Trophoblast cell (in vitro differentiated cells and primary cell): ENCODE results near the gene ZSCAN25.
A peak's percentile ranks its signal among the peaks of the same experiment; 100 is the strongest.
"Not testable (repeated sequence)": the region's sequence is repeated elsewhere in the genome, so short reads cannot be mapped to it uniquely, and the experiment has no call there.

Source experiments
- DNase-seq, 2 donors: peaks; one replicate each; pipeline ENCODE4 v3.0.0-alpha.2; 2016
- H2AFZ ChIP-seq: 2 replicates; pipeline ENCODE4 v1.6.1; 2013; ENCODE audit warnings: low read length, moderate library complexity, mild to moderate bottlenecking; ENCODE audit not compliant: insufficient read depth, poor library complexity
- H2AK5ac ChIP-seq: 2 replicates; pipeline ENCODE4 v1.6.1; 2013; ENCODE audit warnings: mild to moderate bottlenecking, low read length
- H2BK120ac ChIP-seq: 2 replicates; pipeline ENCODE4 v1.6.1; 2013; ENCODE audit warnings: low read length, mild to moderate bottlenecking, moderate library complexity; ENCODE audit not compliant: insufficient read depth, poor library complexity
- H2BK12ac ChIP-seq: 2 replicates; pipeline ENCODE4 v1.6.1; 2013; ENCODE audit warnings: mild to moderate bottlenecking, low read length, moderate library complexity
- H2BK5ac ChIP-seq: 2 replicates; pipeline ENCODE4 v1.6.1; 2013; ENCODE audit warnings: low read length, low read depth, moderate library complexity, mild to moderate bottlenecking; ENCODE audit not compliant: poor library complexity
- H3K14ac ChIP-seq: 2 replicates; pipeline ENCODE4 v1.6.1; 2013; ENCODE audit warnings: mild to moderate bottlenecking, low read length
- H3K18ac ChIP-seq: 2 replicates; pipeline ENCODE4 v1.6.1; 2013; ENCODE audit warnings: mild to moderate bottlenecking, low read length
- H3K23ac ChIP-seq: 2 replicates; pipeline ENCODE4 v1.6.1; 2013; ENCODE audit warnings: low read length
- H3K27ac ChIP-seq: 2 replicates; pipeline ENCODE4 v1.5.1; 2013; ENCODE audit warnings: low read depth, mild to moderate bottlenecking, inconsistent platforms, low read length, moderate library complexity
- H3K27me3 ChIP-seq: 2 replicates; pipeline ENCODE4 v1.6.1; 2013; ENCODE audit warnings: inconsistent platforms, mild to moderate bottlenecking, low read length, moderate library complexity; ENCODE audit not compliant: insufficient read depth
- H3K36me3 ChIP-seq, 2 experiments: 1 replicate in 1 of 2; 2 replicates in 1 of 2; pipeline ENCODE4 v1.6.1; 2013; ENCODE audit warnings: low read length in 2 of 2, mild to moderate bottlenecking in 2 of 2, moderate library complexity in 1 of 2; ENCODE audit not compliant: insufficient read depth in 2 of 2, control insufficient read depth in 1 of 2
- H3K4ac ChIP-seq: 2 replicates; pipeline ENCODE4 v1.6.1; 2013; ENCODE audit warnings: low read depth, mild to moderate bottlenecking, low read length, moderate library complexity
- H3K4me1 ChIP-seq, 2 experiments: 1 replicate in 1 of 2; 2 replicates in 1 of 2; pipeline ENCODE4 v1.6.1; 2013; ENCODE audit warnings: low read length in 2 of 2, mild to moderate bottlenecking in 2 of 2, moderate library complexity in 1 of 2; ENCODE audit not compliant: insufficient read depth in 2 of 2, control insufficient read depth in 1 of 2
- H3K4me2 ChIP-seq: 2 replicates; pipeline ENCODE4 v1.6.1; 2013; ENCODE audit warnings: inconsistent platforms, mild to moderate bottlenecking, low read length, moderate library complexity
- H3K4me3 ChIP-seq: 2 replicates; pipeline ENCODE4 v1.5.1; 2013; ENCODE audit warnings: mild to moderate bottlenecking, low read depth, low read length, inconsistent platforms
- H3K79me1 ChIP-seq: one replicate; pipeline ENCODE4 v1.6.1; 2013; ENCODE audit warnings: low read length
- H3K79me2 ChIP-seq: 2 replicates; pipeline ENCODE4 v1.6.1; 2013; ENCODE audit warnings: low read length, mild to moderate bottlenecking; ENCODE audit not compliant: control insufficient read depth, insufficient read depth, poor library complexity
- H3K9ac ChIP-seq: 2 replicates; pipeline ENCODE4 v1.6.1; 2013; ENCODE audit warnings: mild to moderate bottlenecking, low read length
- H3K9me3 ChIP-seq: 2 replicates; pipeline ENCODE4 v1.6.1; 2013; ENCODE audit warnings: low read depth, mild to moderate bottlenecking, control low read depth, inconsistent platforms, low read length; ENCODE audit not compliant: insufficient read depth
- H4K12ac ChIP-seq: 2 replicates; pipeline ENCODE4 v1.6.1; 2013; ENCODE audit warnings: low read depth, mild to moderate bottlenecking, low read length, moderate library complexity
- H4K8ac ChIP-seq: 2 replicates; pipeline ENCODE4 v1.6.1; 2013; ENCODE audit warnings: low read depth, mild to moderate bottlenecking, low read length, moderate library complexity
- H4K91ac ChIP-seq: one replicate; pipeline ENCODE4 v1.6.1; 2013; ENCODE audit warnings: low read depth, mild to moderate bottlenecking, low read length, moderate library complexity
- WGBS: extraction: QIAGEN DNeasy Blood & Tissue Kit; methylation state at CpG from one replicate; pipeline ENCODE4 v1.1.7; 2013; ENCODE audit warnings: missing lambda C conversion rate; ENCODE audit not compliant: insufficient read length, insufficient coverage; ENCODE audit errors: extremely low coverage; 5-methylcytosine and 5-hydroxymethylcytosine counted together

The ZSCAN25 gene

GRCh38 chr7:99653269-99653668, 36.5 kb downstream of the ZSCAN25 start:
- not testable (repeated sequence) for H2BK12ac ChIP-seq, H3K4me3 ChIP-seq, H3K18ac ChIP-seq, H4K12ac ChIP-seq, H3K9ac ChIP-seq, H3K79me1 ChIP-seq, H2AK5ac ChIP-seq, H3K4ac ChIP-seq, H3K4me1 ChIP-seq, H3K14ac ChIP-seq, DNase-seq, H3K4me2 ChIP-seq, H2BK120ac ChIP-seq, H2BK5ac ChIP-seq, H4K8ac ChIP-seq, H3K27me3 ChIP-seq, H3K9me3 ChIP-seq, H3K36me3 ChIP-seq, H3K23ac ChIP-seq, H3K79me2 ChIP-seq, H2AFZ ChIP-seq, H4K91ac ChIP-seq, H3K27ac ChIP-seq
- no CpG with 5 or more reads among the region's 4 CpGs for WGBS

- no CpG with 5 or more reads among the region's 3 CpGs for WGBS
These were observed 37.0 kb downstream of the ZSCAN25 start for GRCh38 chr7:99653754-99654153.

GRCh38 chr7:99654626-99655025, 37.9 kb downstream of the ZSCAN25 start:
- not testable (repeated sequence) for H4K12ac ChIP-seq, H3K79me1 ChIP-seq, H3K4me1 ChIP-seq, DNase-seq, H2AFZ ChIP-seq, H3K36me3 ChIP-seq, H3K79me2 ChIP-seq, H3K4ac ChIP-seq, H3K14ac ChIP-seq, H3K4me2 ChIP-seq, H3K4me3 ChIP-seq, H3K27ac ChIP-seq, H3K9ac ChIP-seq, H3K27me3 ChIP-seq, H4K8ac ChIP-seq, H2BK12ac ChIP-seq, H3K9me3 ChIP-seq, H2AK5ac ChIP-seq, H2BK5ac ChIP-seq, H3K18ac ChIP-seq, H3K23ac ChIP-seq, H2BK120ac ChIP-seq, H4K91ac ChIP-seq
- no CpG with 5 or more reads among the region's 3 CpGs for WGBS

More at GRCh38 chr7:99653754-99654153, 37.0 kb downstream of the ZSCAN25 start:
- Histone ChIP-seq H3K4me2 (no peak overlapping the region), H3K4me3 (no peak overlapping the region), H2BK120ac (no peak overlapping the region), H2AFZ (no peak overlapping the region), H3K14ac (no peak overlapping the region), H3K79me2 (no peaks in the 10 kb centered on the region), H3K4me1 (peaks cover 0 to 3% of the 10 kb centered on the region in 2 experiments), H2AK5ac (no peak overlapping the region), H3K79me1 (no peaks in the 10 kb centered on the region), H2BK5ac (no peak overlapping the region), H2BK12ac (no peak overlapping the region), H3K18ac (no peak overlapping the region), H3K9ac (no peak overlapping the region), H3K36me3 (no peaks in the 10 kb centered on the region), H3K27ac (no peak overlapping the region), H4K91ac (no peak overlapping the region), H3K4ac (no peak overlapping the region), H4K8ac (no peak overlapping the region), H3K23ac (no peak overlapping the region), H4K12ac (no peak overlapping the region), H3K9me3 (no peaks in the 10 kb centered on the region), H3K27me3 (no peaks in the 10 kb centered on the region)
- peak in 1 of 2 donors; percentile 6 for DNase-seq

DNA sequence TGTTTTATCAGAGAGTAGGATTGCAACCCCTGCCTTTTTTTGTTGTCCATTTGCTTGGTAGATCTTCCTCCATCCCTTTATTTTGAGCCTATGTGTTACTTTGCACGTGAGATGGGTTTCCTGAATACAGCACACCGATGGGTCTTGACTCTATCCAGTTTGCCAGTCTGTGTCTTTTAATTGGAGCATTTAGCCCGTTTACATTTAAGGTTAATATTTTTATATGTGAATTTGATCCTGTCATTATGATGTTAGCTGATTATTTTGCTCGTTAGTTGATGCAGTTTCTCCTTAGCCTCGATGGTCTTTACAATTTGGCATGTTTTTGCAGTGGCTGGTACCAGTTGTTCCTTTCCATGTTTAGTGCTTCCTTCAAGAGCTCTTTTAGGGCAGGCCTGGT, 41.1 kb downstream of the ZSCAN25 start:
- no CpG with 5 or more reads among the region's 5 CpGs for WGBS
- not testable (repeated sequence) for H3K9me3 ChIP-seq, H3K79me1 ChIP-seq, H4K8ac ChIP-seq, H4K12ac ChIP-seq, H2BK120ac ChIP-seq, H3K27me3 ChIP-seq, H3K14ac ChIP-seq, H3K9ac ChIP-seq, H2BK12ac ChIP-seq, H3K4ac ChIP-seq, H4K91ac ChIP-seq, H3K4me2 ChIP-seq, H3K18ac ChIP-seq, H2BK5ac ChIP-seq, H3K4me3 ChIP-seq, H3K79me2 ChIP-seq, H2AK5ac ChIP-seq, H3K27ac ChIP-seq, H3K4me1 ChIP-seq, H3K36me3 ChIP-seq, H2AFZ ChIP-seq, DNase-seq, H3K23ac ChIP-seq
